Central memory CD8-positive, alpha-beta T cell (primary cell): ENCODE measurements around the gene FBXL14.

Source experiments
- ATAC-seq: fragments of 150-1000 bp; cut with Tn5 transposase; replicated peaks from 2 replicates; pipeline ENCODE4 v1.10.0; 2022; ENCODE audit warnings: mild to moderate bottlenecking, moderate FRiP score, moderate number of reproducible peaks; ENCODE audit not compliant: poor library complexity, severe bottlenecking; ENCODE audit errors: extremely low read depth
- DNase-seq, 2 donors: peaks; one replicate each; pipeline ENCODE4 v3.0.0; 2021; ENCODE audit warnings: low spot score in 2 of 2
- H3K27ac Mint-ChIP-seq: one replicate; pipeline ENCODE4 v1.8.0; 2022; ENCODE audit warnings: low read depth, mild to moderate bottlenecking, moderate library complexity, mixed read lengths
- H3K27me3 Mint-ChIP-seq: one replicate; pipeline ENCODE4 v1.8.0; 2022; ENCODE audit warnings: mixed read lengths
- H3K36me3 Mint-ChIP-seq: one replicate; pipeline ENCODE4 v1.8.0; 2022; ENCODE audit warnings: mild to moderate bottlenecking, moderate library complexity, mixed read lengths; ENCODE audit not compliant: insufficient read depth
- H3K4me1 Mint-ChIP-seq: one replicate; pipeline ENCODE4 v1.8.0; 2022; ENCODE audit warnings: mixed read lengths
- H3K4me3 Mint-ChIP-seq: one replicate; pipeline ENCODE4 v1.8.0; 2022; ENCODE audit warnings: mild to moderate bottlenecking, moderate library complexity, mixed read lengths
- H3K9me3 Mint-ChIP-seq: one replicate; pipeline ENCODE4 v1.8.0; 2022; ENCODE audit warnings: mixed read lengths

The FBXL14 gene

GRCh38 chr12:1531153-1531653 is 63.2 kb downstream of the FBXL14 start:
- Mint-ChIP-seq H3K9me3 (no peaks in the 10 kb centered on the region), H3K27ac (no peak overlapping the region), H3K4me3 (peak overlapping the region; percentile 79), H3K4me1 (peaks cover 31% of the 10 kb centered on the region), H3K27me3 (peaks cover 73% of the 10 kb centered on the region), H3K36me3 (peaks cover 6% of the 10 kb centered on the region)
- DNase-seq: no peak
- no peak for ATAC-seq

- peaks cover 6% of the 10 kb centered on the region for H3K36me3 Mint-ChIP-seq
- peaks cover 31% of the 10 kb centered on the region for H3K4me1 Mint-ChIP-seq
- no peak for ATAC-seq
- H3K4me3 Mint-ChIP-seq: peak overlapping the region; percentile 79
- no peaks in the 10 kb centered on the region for H3K9me3 Mint-ChIP-seq
- H3K27ac Mint-ChIP-seq: no peak overlapping the region
- no peak for DNase-seq
- H3K27me3 Mint-ChIP-seq: peaks cover 73% of the 10 kb centered on the region
These were observed 63.7 kb downstream of the FBXL14 start for GRCh38 chr12:1530592-1531152.

GRCh38 chr12:1529862-1530591 is 64.4 kb downstream of the FBXL14 start:
- peak overlapping the region; percentile 85 for H3K4me3 Mint-ChIP-seq
- peaks cover 74% of the 10 kb centered on the region for H3K27me3 Mint-ChIP-seq
- H3K9me3 Mint-ChIP-seq: no peaks in the 10 kb centered on the region
- H3K4me1 Mint-ChIP-seq: peaks cover 31% of the 10 kb centered on the region
- DNase-seq: no peak
- H3K27ac Mint-ChIP-seq: no peak overlapping the region
- peaks cover 6% of the 10 kb centered on the region for H3K36me3 Mint-ChIP-seq
- no peak for ATAC-seq

- ATAC-seq (no peak), DNase-seq (no peak)
- H3K9me3 Mint-ChIP-seq: no peaks in the 10 kb centered on the region
- H3K27me3 Mint-ChIP-seq: peaks cover 81% of the 10 kb centered on the region
- H3K4me1 Mint-ChIP-seq: peaks cover 31% of the 10 kb centered on the region
- peak overlapping the region; percentile 85 for H3K4me3 Mint-ChIP-seq
- H3K27ac Mint-ChIP-seq: no peak overlapping the region
- H3K36me3 Mint-ChIP-seq: peaks cover 6% of the 10 kb centered on the region
These were observed 65.0 kb downstream of the FBXL14 start for GRCh38 chr12:1529228-1529861.

- Mint-ChIP-seq H3K27ac (no peak overlapping the region), H3K9me3 (no peaks in the 10 kb centered on the region), H3K4me1 (peaks cover 28% of the 10 kb centered on the region), H3K27me3 (peaks cover 85% of the 10 kb centered on the region), H3K4me3 (no peak overlapping the region), H3K36me3 (peaks cover 5% of the 10 kb centered on the region)
- no peak for ATAC-seq
- DNase-seq: no peak
These were observed 65.6 kb downstream of the FBXL14 start for GRCh38 chr12:1528791-1529190.

- Mint-ChIP-seq H3K27me3 (peaks cover 85% of the 10 kb centered on the region), H3K4me3 (no peak overlapping the region), H3K4me1 (peaks cover 18% of the 10 kb centered on the region), H3K9me3 (no peaks in the 10 kb centered on the region), H3K36me3 (peaks cover 2% of the 10 kb centered on the region), H3K27ac (no peak overlapping the region)
- DNase-seq (no peak), ATAC-seq (no peak)
These were observed 66.6 kb downstream of the FBXL14 start for GRCh38 chr12:1527789-1528188.

GRCh38 chr12:1525858-1526257 is 68.5 kb downstream of the FBXL14 start:
- H3K9me3 Mint-ChIP-seq: no peaks in the 10 kb centered on the region
- no peak for DNase-seq
- H3K4me3 Mint-ChIP-seq: no peak overlapping the region
- H3K27me3 Mint-ChIP-seq: peaks cover 74% of the 10 kb centered on the region
- no peak overlapping the region for H3K27ac Mint-ChIP-seq
- no peak for ATAC-seq
- H3K36me3 Mint-ChIP-seq: peaks cover 2% of the 10 kb centered on the region
- H3K4me1 Mint-ChIP-seq: peaks cover 7% of the 10 kb centered on the region

GRCh38 chr12:1523558-1524050 is 70.8 kb downstream of the FBXL14 start:
- no peaks in the 10 kb centered on the region for H3K36me3 Mint-ChIP-seq
- no peak for ATAC-seq
- no peaks in the 10 kb centered on the region for H3K9me3 Mint-ChIP-seq
- H3K27ac Mint-ChIP-seq: no peak overlapping the region
- peaks cover 83% of the 10 kb centered on the region for H3K27me3 Mint-ChIP-seq
- DNase-seq: no peak
- no peak overlapping the region for H3K4me3 Mint-ChIP-seq
- H3K4me1 Mint-ChIP-seq: peaks cover 6% of the 10 kb centered on the region

GRCh38 chr12:1523046-1523445 is 71.3 kb downstream of the FBXL14 start:
- peaks cover 77% of the 10 kb centered on the region for H3K27me3 Mint-ChIP-seq
- H3K9me3 Mint-ChIP-seq: no peaks in the 10 kb centered on the region
- ATAC-seq (no peak), DNase-seq (no peak)
- peaks cover 6% of the 10 kb centered on the region for H3K4me1 Mint-ChIP-seq
- H3K4me3 Mint-ChIP-seq: no peak overlapping the region
- no peak overlapping the region for H3K27ac Mint-ChIP-seq
- no peaks in the 10 kb centered on the region for H3K36me3 Mint-ChIP-seq

- H3K27ac Mint-ChIP-seq: no peak overlapping the region
- ATAC-seq (no peak), DNase-seq (no peak)
- H3K36me3 Mint-ChIP-seq: no peaks in the 10 kb centered on the region
- H3K4me3 Mint-ChIP-seq: no peak overlapping the region
- H3K9me3 Mint-ChIP-seq: no peaks in the 10 kb centered on the region
- H3K4me1 Mint-ChIP-seq: peaks cover 6% of the 10 kb centered on the region
- H3K27me3 Mint-ChIP-seq: peaks cover 43% of the 10 kb centered on the region
These were observed 74.7 kb downstream of the FBXL14 start for GRCh38 chr12:1519642-1520041.

- H3K27ac Mint-ChIP-seq: no peak overlapping the region
- no peaks in the 10 kb centered on the region for H3K36me3 Mint-ChIP-seq
- peaks cover 35% of the 10 kb centered on the region for H3K27me3 Mint-ChIP-seq
- peaks cover 6% of the 10 kb centered on the region for H3K4me1 Mint-ChIP-seq
- no peak overlapping the region for H3K4me3 Mint-ChIP-seq
- DNase-seq (no peak), ATAC-seq (no peak)
- no peaks in the 10 kb centered on the region for H3K9me3 Mint-ChIP-seq
These were observed 75.5 kb downstream of the FBXL14 start for GRCh38 chr12:1518591-1519516.
